GM12874 (cell line): Measurements from ENCODE around the gene SEMA4D.

Source experiments
- TF ChIP-seq, protein P1 (sequence below): IDR thresholded peaks from 2 replicates; pipeline ENCODE4 v1.5.1; 2011; ENCODE audit warnings: low read depth, mild to moderate bottlenecking, control low read depth, low read length, moderate library complexity; ENCODE audit not compliant: insufficient read depth

Gene SEMA4D

GRCh38 chr9:89465726-89466308 lies 32.1 kb downstream of the SEMA4D start:
- TF ChIP-seq, protein P1, sequence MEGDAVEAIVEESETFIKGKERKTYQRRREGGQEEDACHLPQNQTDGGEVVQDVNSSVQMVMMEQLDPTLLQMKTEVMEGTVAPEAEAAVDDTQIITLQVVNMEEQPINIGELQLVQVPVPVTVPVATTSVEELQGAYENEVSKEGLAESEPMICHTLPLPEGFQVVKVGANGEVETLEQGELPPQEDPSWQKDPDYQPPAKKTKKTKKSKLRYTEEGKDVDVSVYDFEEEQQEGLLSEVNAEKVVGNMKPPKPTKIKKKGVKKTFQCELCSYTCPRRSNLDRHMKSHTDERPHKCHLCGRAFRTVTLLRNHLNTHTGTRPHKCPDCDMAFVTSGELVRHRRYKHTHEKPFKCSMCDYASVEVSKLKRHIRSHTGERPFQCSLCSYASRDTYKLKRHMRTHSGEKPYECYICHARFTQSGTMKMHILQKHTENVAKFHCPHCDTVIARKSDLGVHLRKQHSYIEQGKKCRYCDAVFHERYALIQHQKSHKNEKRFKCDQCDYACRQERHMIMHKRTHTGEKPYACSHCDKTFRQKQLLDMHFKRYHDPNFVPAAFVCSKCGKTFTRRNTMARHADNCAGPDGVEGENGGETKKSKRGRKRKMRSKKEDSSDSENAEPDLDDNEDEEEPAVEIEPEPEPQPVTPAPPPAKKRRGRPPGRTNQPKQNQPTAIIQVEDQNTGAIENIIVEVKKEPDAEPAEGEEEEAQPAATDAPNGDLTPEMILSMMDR = no peak

- TF ChIP-seq, protein P1 = no peak
Measured at GRCh38 chr9:89465001-89465451, 32.9 kb downstream of the SEMA4D start.

DNA sequence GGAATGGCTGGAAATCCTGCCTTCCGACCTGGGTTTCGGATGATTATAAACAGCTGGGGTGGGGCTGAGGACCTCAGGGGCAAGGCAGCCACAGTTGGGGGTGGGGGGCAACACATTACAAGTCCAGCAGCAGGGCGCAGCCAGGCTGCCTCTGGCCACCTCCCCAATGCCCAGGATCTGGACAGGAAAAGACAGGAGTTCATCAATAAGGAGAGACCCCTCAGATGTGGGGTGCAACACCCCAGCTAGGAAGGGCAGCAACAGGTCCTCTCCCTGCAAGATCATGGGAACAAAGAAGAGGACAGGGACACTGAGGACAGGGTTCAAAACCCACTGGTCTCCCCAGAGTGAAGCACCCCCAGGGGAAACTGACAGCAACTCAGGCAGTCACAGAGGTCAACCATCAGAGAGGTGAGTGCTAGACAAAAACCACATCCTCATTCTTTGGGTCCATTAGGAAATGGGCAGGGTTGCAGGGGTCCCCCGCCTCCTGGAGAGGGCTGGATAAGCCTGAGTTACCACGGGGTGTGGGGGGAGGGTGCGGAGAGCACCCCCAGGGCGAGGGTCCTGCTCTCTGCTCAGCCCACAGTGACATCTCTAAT lies 33.5 kb downstream of the SEMA4D start:
- TF ChIP-seq, protein P1 = no peak

GRCh38 chr9:89462817-89463683 lies 34.9 kb downstream of the SEMA4D start:
- TF ChIP-seq, protein P1 = no peak

GRCh38 chr9:89462199-89462598 lies 35.7 kb downstream of the SEMA4D start:
- TF ChIP-seq, protein P1 = no peak

GRCh38 chr9:89461265-89461664 lies 36.6 kb downstream of the SEMA4D start:
- TF ChIP-seq, protein P1 = no peak

DNA sequence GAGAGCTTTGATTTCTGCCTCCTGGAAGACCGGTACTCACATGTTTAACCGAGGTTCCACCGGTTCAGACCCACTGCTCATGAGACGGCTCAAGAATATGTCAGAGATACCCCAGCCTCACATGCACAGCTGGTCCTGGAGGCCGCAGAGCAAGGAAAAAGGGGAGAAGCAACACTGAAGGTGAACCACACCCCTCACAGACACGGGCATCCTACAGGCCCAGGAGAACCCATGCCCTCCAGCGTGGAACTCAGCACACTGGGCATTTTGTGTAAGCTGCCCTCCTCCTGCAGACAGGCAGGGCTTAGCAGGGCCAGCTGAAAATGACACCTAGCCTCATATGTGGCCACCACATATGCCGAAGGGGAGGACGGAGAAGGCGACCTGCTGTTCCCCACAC lies 37.4 kb downstream of the SEMA4D start:
- TF ChIP-seq, protein P1 = no peak
